Measurements from ENCODE around the gene MARCKS. TPM values are rescaled to one million over a fixed set of nuclear protein-coding genes. Genes with fewer than 3 reads are reported as not detected.
A peak's percentile ranks its signal among the peaks of the same experiment; 100 is the strongest.

Gene MARCKS
- total RNA-seq, 1 donor from 2014 or later, result 23.0 TPM

DNA sequence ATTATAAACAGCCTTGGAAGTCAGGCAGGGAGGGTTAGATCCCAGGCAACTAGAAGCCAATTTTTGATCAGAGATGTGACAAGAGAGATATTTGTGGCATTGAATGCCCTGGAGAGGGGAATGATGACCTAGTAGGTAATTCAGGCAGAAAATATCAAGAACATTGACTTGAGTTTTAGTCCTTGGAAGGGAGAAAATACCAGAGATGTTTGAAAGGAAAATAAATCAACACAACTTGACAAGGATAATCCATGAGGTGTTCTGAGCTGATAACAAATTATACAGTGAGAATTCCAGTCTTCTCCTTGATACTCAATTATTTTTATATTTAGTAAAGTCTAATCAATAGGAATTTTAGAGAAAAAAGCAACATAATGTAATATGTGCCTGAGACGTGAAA, 10.6 kb upstream of the MARCKS start:
- no peak for DNase-seq
- ATAC-seq (ENCODE audit: poor library complexity), result no peak
- intact Hi-C loops (cut with DNase I), result no loop called here

DNA sequence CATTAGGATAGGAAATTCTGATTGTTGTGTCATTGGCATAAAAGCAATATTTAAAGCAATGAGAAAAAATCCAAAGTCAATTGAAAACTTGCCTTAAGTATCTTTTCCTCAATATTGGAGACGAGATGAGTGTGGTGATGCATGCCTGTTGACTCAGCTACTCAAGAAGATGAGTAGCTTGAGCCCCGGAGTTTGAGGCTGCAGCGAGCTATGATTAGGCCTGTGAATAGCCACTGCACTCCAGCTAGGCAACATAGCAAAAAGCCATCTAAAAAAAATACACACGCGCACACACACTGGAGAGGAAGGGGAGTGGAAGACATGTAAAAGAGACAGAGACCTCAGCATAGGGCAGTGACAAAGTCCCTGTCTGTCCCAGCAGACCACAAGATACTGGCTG, 9.7 kb upstream of the MARCKS start:
- no peak for ATAC-seq (ENCODE audit: poor library complexity)
- intact Hi-C loops (cut with DNase I), result no loop called here
- DNase-seq, result no peak

DNA sequence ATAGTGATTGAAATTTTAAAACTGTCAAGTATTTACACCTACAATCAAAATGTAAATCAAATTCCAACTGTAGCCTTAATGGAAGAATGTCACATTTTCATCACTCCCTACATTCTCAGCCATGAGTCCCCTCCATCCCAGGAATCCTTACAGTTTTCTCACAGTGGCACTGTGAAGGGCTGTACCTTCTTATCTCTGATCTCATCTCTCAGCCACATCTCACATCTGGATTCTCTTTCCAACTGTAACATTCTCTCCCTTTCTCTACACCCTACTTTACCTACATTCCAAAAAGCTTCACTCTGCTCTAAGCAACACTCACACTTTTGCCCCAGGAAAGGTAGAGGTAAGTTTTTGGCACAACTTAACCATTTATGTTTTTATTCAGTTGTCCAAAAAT, 8.9 kb upstream of the MARCKS start:
- intact Hi-C loops (cut with DNase I), result no loop called here
- no peak for ATAC-seq (ENCODE audit: poor library complexity)

DNA sequence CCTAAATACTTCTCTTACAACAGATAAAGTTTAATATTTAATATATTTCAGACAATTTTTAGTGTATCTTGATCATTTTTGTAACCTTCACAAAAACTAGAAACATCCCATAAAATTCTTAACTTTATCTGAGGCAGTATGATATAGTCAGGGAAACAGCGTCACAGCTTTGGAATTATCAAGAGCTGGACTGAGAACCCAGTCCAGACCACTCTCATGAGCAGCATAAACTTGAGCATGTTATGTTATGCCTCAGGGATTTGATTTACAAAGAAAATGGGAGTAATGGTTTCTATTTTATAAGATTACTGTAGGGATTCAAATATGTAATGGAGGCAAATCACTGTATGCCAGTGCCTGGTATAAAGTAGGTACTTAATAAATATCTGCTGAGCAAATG, 8.3 kb upstream of the MARCKS start:
- intact Hi-C loops (cut with DNase I), result no loop called here
- no peak for DNase-seq
- ATAC-seq (ENCODE audit: poor library complexity), result no peak

More for the DNA sequence above, 8.9 kb upstream of the MARCKS start:
- no peak for DNase-seq

DNA sequence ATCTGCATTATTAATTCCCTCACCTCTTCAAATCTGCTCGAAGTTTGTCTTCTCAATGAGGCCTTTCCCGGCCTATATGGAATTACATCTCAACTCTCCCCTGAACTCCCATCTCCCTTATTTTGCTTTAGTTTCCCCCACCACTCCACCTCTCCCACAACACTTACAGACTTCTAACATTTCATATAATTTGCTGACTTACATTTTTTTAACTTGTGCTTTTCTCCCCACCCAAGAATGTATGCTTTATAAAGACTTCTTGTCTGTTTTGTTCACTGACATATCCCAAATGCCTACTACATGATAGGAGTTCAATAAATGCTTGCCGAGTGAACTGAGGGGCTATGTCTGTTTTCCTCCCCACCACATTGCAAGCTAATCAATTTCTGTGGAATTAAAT, 3.9 kb upstream of the MARCKS start:
- ATAC-seq (ENCODE audit: poor library complexity) (no peak), DNase-seq (no peak)
- intact Hi-C loops (cut with DNase I), result loop anchor here (10.0 kb wide), 2 partner anchors 288 to 438 kb away; no protein-coding TSS in a partner anchor

DNA sequence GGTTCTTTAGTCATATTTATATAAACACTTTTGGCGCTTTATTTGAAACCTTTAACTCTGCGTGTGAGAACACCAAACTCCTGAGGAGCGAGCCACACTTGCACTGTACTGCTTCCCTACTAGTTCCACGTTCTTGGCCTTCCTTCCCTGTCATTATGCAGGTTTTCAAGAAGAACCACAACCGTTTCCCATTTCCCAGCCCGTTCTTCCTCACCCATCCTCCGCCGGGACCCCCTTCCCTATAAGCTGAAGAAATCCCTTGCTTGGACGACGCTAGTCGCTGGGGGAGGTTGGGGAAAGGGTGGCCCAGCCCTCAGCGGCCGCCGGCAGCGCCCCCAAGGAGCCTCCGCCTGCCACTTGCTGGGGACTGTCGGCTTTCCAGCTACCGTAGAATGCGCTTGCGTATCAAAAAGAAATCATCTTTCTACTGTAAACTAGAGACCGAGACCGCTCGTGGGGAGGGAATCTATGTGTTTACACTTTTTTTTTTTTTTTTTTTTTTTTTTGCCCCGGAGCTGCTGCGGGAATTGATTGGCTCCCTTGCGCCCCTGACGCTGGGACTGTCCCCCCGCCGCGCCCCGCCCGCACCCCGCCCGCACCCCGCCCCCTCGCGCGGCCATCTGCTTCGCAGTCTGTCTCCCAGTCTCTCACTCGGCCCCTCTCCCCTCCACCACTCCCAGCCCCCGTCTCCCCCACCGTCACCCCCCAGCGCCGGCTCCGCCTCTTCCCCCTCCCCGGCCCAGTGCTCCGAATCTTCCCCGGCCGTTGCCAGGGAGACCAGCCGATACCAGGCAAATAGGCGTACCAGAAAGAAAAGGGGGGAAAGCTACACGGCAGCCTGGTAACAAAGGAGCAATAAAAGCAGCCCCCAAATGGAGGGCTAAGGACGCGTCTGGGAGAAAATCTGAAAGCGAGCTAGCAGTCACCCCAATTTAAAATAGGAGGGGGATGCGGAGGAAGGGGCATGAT, 2.3 kb upstream of the MARCKS start:
- ATAC-seq (ENCODE audit: poor library complexity) (peak; percentile 35), DNase-seq (peak; percentile 80)
- intact Hi-C loops (cut with DNase I), result loop anchor here (5.0 to 10.0 kb wide), 3 partner anchors 290 to 548 kb away; no protein-coding TSS in a partner anchor

DNA sequence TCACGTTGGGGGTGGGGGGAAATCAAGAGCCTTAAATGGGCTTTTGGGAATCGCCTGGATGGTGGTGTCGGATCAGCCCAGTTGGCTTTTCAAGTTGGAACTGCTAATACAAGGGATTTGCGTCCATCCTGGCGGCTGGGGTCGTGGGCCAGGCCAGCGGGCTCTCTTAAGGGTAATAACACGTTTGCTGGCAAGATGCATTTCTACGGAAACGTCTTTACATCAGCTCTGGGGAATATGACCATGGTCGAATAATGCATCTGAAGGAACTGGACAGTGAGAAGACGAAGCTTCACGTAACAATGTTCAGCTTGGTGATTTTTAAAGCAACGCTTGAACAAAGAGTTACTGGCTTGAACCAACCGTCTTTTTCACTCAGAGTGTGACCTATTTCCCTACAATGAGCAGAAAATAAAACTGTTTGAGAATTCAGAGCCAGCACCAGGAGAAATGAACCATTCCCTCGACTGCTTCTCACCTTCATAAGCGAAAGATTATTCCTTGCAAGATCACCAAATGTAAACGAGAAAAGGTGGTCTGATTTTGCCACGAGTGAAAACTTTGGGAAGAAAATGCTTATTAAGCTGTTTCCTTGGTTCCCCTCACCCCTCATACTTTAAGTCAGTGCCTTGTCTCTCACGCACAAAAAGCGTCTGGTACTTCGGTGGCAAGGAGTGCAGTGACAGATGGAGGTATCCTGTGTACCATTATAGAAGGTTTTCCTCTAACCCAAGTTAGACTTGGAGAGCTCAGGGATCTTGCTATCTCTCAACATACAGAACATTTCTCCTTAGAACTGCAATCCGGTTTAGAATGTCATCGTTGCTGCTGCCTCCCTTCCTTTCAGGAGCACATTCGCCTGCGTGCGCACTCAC, 1.4 kb upstream of the MARCKS start:
- peak; percentile 44 for DNase-seq
- intact Hi-C loops (cut with DNase I), result loop anchor here (5.0 to 10.0 kb wide), 3 partner anchors 291 to 548 kb away; no protein-coding TSS in a partner anchor
- ATAC-seq (ENCODE audit: poor library complexity), result no peak

DNA sequence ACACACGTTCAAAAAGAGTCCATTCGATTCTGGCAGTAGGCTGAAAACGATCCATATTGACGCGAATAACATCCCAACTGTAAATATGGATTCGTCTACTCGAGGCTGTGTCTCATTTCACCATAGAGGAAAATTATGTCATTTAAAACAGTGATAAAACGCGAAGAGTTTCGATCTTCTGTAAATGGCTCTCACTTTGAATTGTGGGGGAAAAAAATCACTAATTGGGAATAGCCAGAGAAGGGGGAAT, 845 bp upstream of the MARCKS start:
- intact Hi-C loops (cut with DNase I), result loop anchor here (5.0 to 10.0 kb wide), 3 partner anchors 291 to 549 kb away; no protein-coding TSS in a partner anchor
- DNase-seq (no peak), ATAC-seq (ENCODE audit: poor library complexity) (no peak)

DNA sequence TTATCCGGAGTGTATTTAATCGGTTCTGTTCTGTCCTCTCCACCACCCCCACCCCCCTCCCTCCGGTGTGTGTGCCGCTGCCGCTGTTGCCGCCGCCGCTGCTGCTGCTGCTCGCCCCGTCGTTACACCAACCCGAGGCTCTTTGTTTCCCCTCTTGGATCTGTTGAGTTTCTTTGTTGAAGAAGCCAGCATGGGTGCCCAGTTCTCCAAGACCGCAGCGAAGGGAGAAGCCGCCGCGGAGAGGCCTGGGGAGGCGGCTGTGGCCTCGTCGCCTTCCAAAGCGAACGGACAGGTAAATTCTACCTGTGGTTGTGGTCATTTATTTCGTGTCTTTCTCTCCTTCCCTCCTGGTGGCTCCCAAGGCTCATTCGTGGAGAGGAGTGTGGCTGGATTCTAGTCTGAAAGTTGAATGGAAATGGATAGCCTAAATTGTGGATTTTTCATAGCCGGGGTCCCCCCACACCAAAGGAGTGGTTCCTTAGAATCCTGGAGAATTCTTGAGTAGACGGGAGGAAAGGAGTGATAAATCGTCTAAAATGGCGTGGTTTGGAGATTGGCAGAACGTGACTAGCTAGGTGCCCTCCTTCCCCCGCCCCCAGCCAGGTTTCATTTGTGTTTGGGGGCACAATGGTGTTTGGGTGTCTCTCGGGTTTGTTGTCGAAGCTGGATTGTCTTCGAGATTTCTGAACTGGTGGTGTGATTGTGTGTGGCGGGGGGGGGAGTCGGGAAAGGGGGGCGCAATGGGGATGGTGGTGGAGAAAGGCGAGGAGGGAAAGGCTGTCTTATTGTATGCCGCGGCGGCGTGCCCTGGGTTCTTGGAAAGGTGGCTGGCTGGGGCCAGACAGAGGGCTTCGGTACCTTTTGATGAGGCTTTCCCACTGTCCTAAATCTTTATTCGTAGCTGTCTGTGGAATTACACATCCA, 673 bp downstream of the MARCKS start:
- ATAC-seq (ENCODE audit: poor library complexity) (peak; percentile 15), DNase-seq (peak; percentile 65)
- intact Hi-C loops (cut with DNase I), result loop anchor here (5.0 to 10.0 kb wide), 3 partner anchors 293 to 551 kb away; no protein-coding TSS in a partner anchor

DNA sequence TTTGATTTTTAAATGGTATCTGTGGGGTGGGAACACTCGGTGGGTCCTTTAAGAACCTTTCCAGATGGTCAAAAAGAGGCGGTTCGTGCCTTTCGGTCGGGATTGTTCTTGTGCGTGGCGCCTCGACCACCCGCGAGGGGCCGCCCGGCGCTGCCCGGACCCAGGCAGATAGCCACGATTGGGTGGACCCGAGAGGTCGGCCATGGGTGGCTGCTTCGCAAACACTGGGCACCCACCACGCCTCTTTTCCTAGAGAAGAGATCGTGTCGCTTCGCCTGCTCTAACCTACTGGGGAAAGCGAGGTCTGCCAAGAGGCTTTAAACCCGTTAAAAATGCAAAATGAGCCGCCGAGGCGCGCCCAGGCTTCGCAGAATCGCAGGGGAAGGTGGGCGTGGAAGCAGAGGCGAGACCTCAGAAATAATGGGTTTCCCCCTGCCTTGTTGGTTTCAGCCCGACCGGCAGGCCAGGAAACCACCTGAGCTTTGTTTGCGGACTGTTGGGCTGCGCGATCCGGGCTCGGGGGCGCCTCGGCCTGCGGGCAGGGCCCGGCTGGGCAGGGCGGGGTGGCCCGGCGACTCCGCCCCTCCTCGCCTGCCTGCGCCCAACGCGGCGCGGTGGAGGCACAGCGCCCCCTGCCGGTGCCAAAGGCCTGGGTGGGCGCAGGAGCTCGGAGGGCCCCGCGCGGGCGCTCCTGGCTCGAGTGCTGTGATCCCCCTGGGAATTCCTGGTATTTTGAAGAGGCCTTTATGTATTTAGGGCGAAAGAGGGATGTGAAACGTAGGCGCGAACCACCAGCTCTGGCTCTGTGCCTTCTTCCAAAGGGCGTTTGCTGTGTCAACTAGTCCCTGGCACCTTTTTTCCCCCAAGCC, 1.6 kb downstream of the MARCKS start:
- intact Hi-C loops (cut with DNase I), result loop anchor here (5.0 to 10.0 kb wide), 3 partner anchors 294 to 551 kb away; no protein-coding TSS in a partner anchor
- ATAC-seq (ENCODE audit: poor library complexity) (peak; percentile 90), DNase-seq (peak; percentile 91)

DNA sequence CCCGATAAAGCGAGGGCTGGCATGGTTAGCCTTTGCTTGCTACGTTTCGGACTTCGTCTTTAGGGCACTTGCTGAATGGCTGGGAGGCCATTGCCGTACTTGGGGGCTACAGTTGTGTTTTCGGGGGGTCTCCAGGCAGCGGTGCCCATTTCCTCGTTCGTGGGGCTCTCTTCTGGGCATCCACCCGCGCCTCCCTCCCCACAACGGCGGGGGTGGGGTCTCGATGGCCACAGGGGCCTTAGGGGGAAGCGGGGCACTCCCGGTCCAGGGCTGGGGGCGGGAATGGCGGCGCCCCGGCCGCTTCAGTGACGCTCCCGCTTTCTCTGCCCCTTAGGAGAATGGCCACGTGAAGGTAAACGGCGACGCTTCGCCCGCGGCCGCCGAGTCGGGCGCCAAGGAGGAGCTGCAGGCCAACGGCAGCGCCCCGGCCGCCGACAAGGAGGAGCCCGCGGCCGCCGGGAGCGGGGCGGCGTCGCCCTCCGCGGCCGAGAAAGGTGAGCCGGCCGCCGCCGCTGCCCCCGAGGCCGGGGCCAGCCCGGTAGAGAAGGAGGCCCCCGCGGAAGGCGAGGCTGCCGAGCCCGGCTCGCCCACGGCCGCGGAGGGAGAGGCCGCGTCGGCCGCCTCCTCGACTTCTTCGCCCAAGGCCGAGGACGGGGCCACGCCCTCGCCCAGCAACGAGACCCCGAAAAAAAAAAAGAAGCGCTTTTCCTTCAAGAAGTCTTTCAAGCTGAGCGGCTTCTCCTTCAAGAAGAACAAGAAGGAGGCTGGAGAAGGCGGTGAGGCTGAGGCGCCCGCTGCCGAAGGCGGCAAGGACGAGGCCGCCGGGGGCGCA, 2.4 kb downstream of the MARCKS start:
- DNase-seq, result peak; percentile 62
- intact Hi-C loops (cut with DNase I), result loop anchor here (5.0 to 10.0 kb wide), 3 partner anchors 295 to 552 kb away; no protein-coding TSS in a partner anchor
- ATAC-seq (ENCODE audit: poor library complexity), result no peak

DNA sequence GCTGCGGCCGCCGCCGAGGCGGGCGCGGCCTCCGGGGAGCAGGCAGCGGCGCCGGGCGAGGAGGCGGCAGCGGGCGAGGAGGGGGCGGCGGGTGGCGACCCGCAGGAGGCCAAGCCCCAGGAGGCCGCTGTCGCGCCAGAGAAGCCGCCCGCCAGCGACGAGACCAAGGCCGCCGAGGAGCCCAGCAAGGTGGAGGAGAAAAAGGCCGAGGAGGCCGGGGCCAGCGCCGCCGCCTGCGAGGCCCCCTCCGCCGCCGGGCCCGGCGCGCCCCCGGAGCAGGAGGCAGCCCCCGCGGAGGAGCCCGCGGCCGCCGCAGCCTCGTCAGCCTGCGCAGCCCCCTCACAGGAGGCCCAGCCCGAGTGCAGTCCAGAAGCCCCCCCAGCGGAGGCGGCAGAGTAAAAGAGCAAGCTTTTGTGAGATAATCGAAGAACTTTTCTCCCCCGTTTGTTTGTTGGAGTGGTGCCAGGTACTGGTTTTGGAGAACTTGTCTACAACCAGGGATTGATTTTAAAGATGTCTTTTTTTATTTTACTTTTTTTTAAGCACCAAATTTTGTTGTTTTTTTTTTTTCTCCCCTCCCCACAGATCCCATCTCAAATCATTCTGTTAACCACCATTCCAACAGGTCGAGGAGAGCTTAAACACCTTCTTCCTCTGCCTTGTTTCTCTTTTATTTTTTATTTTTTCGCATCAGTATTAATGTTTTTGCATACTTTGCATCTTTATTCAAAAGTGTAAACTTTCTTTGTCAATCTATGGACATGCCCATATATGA, 3.2 kb downstream of the MARCKS start:
- peak; percentile 47 for DNase-seq
- intact Hi-C loops (cut with DNase I), result no loop called here
- no peak for ATAC-seq (ENCODE audit: poor library complexity)

DNA sequence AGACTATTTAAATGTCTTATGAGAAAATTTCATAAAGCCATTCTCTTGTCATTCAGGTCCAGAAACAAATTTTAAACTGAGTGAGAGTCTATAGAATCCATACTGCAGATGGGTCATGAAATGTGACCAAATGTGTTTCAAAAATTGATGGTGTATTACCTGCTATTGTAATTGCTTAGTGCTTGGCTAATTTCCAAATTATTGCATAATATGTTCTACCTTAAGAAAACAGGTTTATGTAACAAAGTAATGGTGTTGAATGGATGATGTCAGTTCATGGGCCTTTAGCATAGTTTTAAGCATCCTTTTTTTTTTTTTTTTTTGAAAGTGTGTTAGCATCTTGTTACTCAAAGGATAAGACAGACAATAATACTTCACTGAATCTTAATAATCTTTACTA, 5.0 kb downstream of the MARCKS start:
- ATAC-seq (ENCODE audit: poor library complexity) (no peak), DNase-seq (no peak)
- intact Hi-C loops (cut with DNase I), result no loop called here

DNA sequence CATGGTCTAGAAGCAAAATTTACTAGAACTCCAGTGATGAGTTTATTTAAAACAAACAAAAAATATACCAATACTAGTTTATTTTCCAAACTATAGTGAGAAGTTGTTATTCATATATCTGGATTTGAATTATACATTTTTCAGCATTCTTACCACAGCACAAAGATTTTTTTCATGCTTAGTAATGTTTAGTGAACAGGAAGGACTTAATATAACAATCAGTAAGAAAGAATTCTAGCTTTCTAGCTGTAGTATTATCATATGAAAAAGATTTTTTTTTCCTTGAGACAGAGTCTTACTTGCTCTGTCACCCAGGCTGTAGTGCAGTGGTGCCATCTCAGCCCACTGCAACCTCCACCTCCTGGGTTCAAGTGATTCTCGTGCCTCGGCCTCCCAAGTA, 13.8 kb downstream of the MARCKS start:
- DNase-seq, result no peak
- ATAC-seq (ENCODE audit: poor library complexity), result no peak
- intact Hi-C loops (cut with DNase I), result no loop called here

DNA sequence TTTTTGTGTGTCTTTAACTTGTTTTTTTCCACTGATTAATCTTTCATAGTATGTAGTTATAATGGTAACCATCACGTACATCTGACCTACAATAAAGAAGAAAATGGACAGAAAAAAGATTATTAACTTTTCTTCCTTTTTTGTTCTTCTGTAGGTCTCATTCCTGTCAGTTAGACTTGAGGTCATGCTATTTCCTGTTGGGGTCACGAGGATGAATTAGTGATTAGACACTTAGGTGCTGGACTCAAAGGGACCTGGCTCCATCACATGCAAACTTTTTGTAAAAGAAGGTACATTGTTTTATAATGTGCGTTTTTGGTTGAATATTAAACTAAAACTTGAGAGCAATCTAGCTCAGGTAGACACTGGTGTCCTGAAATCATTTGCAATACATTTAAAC, 14.8 kb downstream of the MARCKS start:
- no peak for DNase-seq
- intact Hi-C loops (cut with DNase I), result no loop called here
- no peak for ATAC-seq (ENCODE audit: poor library complexity)
